ENCODE data around the gene PTPN4. TPM values are rescaled to one million over a fixed set of nuclear protein-coding genes. Genes with fewer than 3 reads are reported as not detected.

The PTPN4 gene
- total and polyA plus RNA-seq, 9 of the 15 experiments (the other 6 are each of a cell fraction or from before 2014, with no cell fraction given): 5.0 to 32.8 (median 27.3) TPM

- TF ChIP-seq COPS2 (conservative IDR thresholded peaks at IDR 0.05) (no peak), E2F8 (IDR thresholded peaks at IDR 0.05; ENCODE audit: low read depth, partially characterized antibody) (no peak), SMARCB1 (IDR thresholded peaks at IDR 0.05; ENCODE audit: insufficient read length, low read depth) (no peak), ZNF518B (CRISPR knock-in tag; IDR thresholded peaks at IDR 0.05) (no peak), GATAD2B (IDR thresholded peaks at IDR 0.05; ENCODE audit: borderline replicate concordance) (no peak), HNRNPLL (IDR thresholded peaks at IDR 0.05; ENCODE audit: low read depth, low read length, poor library complexity, severe bottlenecking) (no peak), TAL1 (IDR thresholded peaks at IDR 0.05) (peak; percentile 76), ZNF766 (CRISPR knock-in tag; conservative IDR thresholded peaks at IDR 0.05) (0 out of 2 replicates have a peak, but pooled peaks have one; percentile 40), HDAC2 (IDR thresholded peaks at IDR 0.05) (peak; percentile 24; the same call in 1 of the 2 replicates), KHSRP (IDR thresholded peaks at IDR 0.05) (no peak), HNRNPL (IDR thresholded peaks at IDR 0.05; ENCODE audit: low read depth, low read length) (no peak), ZNF436 (CRISPR knock-in tag; IDR thresholded peaks at IDR 0.05) (no peak), RAD21 (CRISPR knock-in tag; conservative IDR thresholded peaks at IDR 0.05 in 1 of 2, IDR thresholded peaks at IDR 0.05 in 1 of 2) (no peak), ZBTB7A (IDR thresholded peaks at IDR 0.05; ENCODE audit: borderline replicate concordance, control insufficient read depth, low read depth, low read length) (no peak), SRSF9 (IDR thresholded peaks at IDR 0.05; ENCODE audit: borderline replicate concordance, low read depth, low read length) (no peak), SMARCE1 (IDR thresholded peaks at IDR 0.05) (no peak), XRCC4 (IDR thresholded peaks at IDR 0.05; ENCODE audit: extremely low read depth, insufficient read depth, insufficient read length) (no peak), ETV5 (CRISPR knock-in tag; IDR thresholded peaks at IDR 0.05; ENCODE audit: low read depth) (no peak), RFX7 (CRISPR knock-in tag; IDR thresholded peaks at IDR 0.05) (no peak), SMARCA4 (IDR thresholded peaks at IDR 0.05) (no peak), CSDE1 (IDR thresholded peaks at IDR 0.05) (no peak), TFAP4 (CRISPR knock-in tag; IDR thresholded peaks at IDR 0.05; ENCODE audit: borderline replicate concordance) (no peak), GTF2B (IDR thresholded peaks at IDR 0.05; ENCODE audit: extremely low read depth, insufficient read length) (no peak)
Observed at GRCh38 chr2:119771331-119771730, 11.6 kb downstream of the PTPN4 start (continued).

Data from K562 (cell line).